ENCODE results near the gene MSRB3.

DNA sequence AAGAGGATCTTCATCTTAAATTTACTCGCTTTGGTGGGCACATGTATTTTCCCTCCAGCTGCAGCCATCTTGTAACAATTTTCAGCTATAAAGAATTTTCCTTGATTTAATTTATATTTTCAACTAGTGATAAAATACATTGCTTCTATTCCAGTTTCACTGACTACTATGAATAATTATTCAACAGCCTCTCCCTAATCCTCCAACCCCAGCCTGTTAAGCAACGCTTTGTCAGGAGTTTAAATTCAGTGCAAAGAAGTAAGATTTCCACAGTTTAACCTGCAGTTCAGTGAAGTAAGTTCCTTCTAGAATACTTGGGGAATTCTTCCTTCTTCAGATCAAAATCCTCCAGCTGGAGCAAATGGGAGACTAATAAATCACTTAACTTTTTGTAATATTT, 180.2 kb downstream of the MSRB3 start:
- TF ChIP-seq ZNF317 (CRISPR knock-in tag; IDR thresholded peaks at IDR 0.05; ENCODE audit: borderline replicate concordance, low read depth) (no peak), CBFB (CRISPR knock-in tag; IDR thresholded peaks at IDR 0.05; ENCODE audit: low read depth) (no peak), GABPB1 (CRISPR knock-in tag; IDR thresholded peaks at IDR 0.05) (no peak), NFYB (CRISPR knock-in tag; conservative IDR thresholded peaks at IDR 0.05; ENCODE audit: low read depth) (no peak), ZNF121 (CRISPR knock-in tag; IDR thresholded peaks at IDR 0.05) (no peak), KAT7 (CRISPR knock-in tag; IDR thresholded peaks at IDR 0.05; ENCODE audit: borderline replicate concordance) (no peak), SMAD3 (CRISPR knock-in tag; IDR thresholded peaks at IDR 0.05; ENCODE audit: borderline replicate concordance) (no peak)
- TF ChIP-seq, protein P1, sequence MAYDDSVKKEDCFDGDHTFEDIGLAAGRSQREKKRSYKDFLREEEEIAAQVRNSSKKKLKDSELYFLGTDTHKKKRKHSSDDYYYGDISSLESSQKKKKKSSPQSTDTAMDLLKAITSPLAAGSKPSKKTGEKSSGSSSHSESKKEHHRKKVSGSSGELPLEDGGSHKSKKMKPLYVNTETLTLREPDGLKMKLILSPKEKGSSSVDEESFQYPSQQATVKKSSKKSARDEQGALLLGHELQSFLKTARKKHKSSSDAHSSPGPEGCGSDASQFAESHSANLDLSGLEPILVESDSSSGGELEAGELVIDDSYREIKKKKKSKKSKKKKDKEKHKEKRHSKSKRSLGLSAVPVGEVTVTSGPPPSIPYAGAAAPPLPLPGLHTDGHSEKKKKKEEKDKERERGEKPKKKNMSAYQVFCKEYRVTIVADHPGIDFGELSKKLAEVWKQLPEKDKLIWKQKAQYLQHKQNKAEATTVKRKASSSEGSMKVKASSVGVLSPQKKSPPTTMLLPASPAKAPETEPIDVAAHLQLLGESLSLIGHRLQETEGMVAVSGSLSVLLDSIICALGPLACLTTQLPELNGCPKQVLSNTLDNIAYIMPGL (CRISPR knock-in tag; IDR thresholded peaks at IDR 0.05) = no peak
- TF ChIP-seq, protein P2, sequence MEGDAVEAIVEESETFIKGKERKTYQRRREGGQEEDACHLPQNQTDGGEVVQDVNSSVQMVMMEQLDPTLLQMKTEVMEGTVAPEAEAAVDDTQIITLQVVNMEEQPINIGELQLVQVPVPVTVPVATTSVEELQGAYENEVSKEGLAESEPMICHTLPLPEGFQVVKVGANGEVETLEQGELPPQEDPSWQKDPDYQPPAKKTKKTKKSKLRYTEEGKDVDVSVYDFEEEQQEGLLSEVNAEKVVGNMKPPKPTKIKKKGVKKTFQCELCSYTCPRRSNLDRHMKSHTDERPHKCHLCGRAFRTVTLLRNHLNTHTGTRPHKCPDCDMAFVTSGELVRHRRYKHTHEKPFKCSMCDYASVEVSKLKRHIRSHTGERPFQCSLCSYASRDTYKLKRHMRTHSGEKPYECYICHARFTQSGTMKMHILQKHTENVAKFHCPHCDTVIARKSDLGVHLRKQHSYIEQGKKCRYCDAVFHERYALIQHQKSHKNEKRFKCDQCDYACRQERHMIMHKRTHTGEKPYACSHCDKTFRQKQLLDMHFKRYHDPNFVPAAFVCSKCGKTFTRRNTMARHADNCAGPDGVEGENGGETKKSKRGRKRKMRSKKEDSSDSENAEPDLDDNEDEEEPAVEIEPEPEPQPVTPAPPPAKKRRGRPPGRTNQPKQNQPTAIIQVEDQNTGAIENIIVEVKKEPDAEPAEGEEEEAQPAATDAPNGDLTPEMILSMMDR (IDR thresholded peaks at IDR 0.05) = no peak
- TF ChIP-seq, protein P3, sequence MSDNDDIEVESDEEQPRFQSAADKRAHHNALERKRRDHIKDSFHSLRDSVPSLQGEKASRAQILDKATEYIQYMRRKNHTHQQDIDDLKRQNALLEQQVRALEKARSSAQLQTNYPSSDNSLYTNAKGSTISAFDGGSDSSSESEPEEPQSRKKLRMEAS (CRISPR knock-in tag; IDR thresholded peaks at IDR 0.05) = no peak
- TF ChIP-seq, protein P4, sequence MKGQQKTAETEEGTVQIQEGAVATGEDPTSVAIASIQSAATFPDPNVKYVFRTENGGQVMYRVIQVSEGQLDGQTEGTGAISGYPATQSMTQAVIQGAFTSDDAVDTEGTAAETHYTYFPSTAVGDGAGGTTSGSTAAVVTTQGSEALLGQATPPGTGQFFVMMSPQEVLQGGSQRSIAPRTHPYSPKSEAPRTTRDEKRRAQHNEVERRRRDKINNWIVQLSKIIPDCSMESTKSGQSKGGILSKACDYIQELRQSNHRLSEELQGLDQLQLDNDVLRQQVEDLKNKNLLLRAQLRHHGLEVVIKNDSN (CRISPR knock-in tag; IDR thresholded peaks at IDR 0.05) = no peak
- TF ChIP-seq, protein P5, sequence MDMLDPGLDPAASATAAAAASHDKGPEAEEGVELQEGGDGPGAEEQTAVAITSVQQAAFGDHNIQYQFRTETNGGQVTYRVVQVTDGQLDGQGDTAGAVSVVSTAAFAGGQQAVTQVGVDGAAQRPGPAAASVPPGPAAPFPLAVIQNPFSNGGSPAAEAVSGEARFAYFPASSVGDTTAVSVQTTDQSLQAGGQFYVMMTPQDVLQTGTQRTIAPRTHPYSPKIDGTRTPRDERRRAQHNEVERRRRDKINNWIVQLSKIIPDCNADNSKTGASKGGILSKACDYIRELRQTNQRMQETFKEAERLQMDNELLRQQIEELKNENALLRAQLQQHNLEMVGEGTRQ (CRISPR knock-in tag; IDR thresholded peaks at IDR 0.05) = no peak
